K562 (cell line): Measurements from ENCODE around the gene LINGO3. TPM values are rescaled to one million over a fixed set of nuclear protein-coding genes. Genes with fewer than 3 reads are reported as not detected.
A peak's percentile ranks its signal among the peaks of the same experiment; 100 is the strongest.

Experiments
- BDP1 ChIP-seq: IDR thresholded peaks from 3 replicates; pipeline ENCODE4 v1.6.1; 2011; ENCODE audit not compliant: insufficient read length, insufficient read depth
- CEBPB ChIP-seq: fragments of 450-650 bp; IDR thresholded peaks from 2 replicates; pipeline ENCODE4 v1.6.1; 2016; ENCODE audit warnings: missing genetic modification characterization, missing compliant biosample characterization
- ELK3 ChIP-seq: fragments of 450-650 bp; formaldehyde crosslinking; IDR thresholded peaks from 2 replicates; pipeline ENCODE4 v1.4.0; 2020; ENCODE audit warnings: mild to moderate bottlenecking
- HNRNPL ChIP-seq: fragments of 200-400 bp; formaldehyde crosslinking; IDR thresholded peaks from 2 replicates; pipeline ENCODE4 v1.6.1; 2017; ENCODE audit warnings: low read depth, mild to moderate bottlenecking, low read length
- HOMEZ ChIP-seq: fragments of 250-450 bp; sonication (Bioruptor Pico); IDR thresholded peaks from 2 replicates; pipeline ENCODE4 v1.4.0; 2020; ENCODE audit warnings: mild to moderate bottlenecking, moderate library complexity
- MEF2D ChIP-seq: conservative IDR thresholded peaks from 2 replicates; pipeline ENCODE4 v1.6.1; 2016; ENCODE audit warnings: low read depth, missing genetic modification characterization, missing compliant biosample characterization
- PCBP1 ChIP-seq: fragments of 200-400 bp; formaldehyde crosslinking; IDR thresholded peaks from 2 replicates; pipeline ENCODE4 v1.6.1; 2018; ENCODE audit warnings: mild to moderate bottlenecking, low read depth, low read length; ENCODE audit not compliant: poor library complexity, severe bottlenecking
- PML ChIP-seq: IDR thresholded peaks from 2 replicates; pipeline ENCODE4 v1.6.1; 2012; ENCODE audit warnings: low read length, inconsistent platforms
- POLR2G ChIP-seq: fragments of 200-400 bp; formaldehyde crosslinking; IDR thresholded peaks from 2 replicates; pipeline ENCODE4 v1.6.1; 2017; ENCODE audit warnings: low read depth, mild to moderate bottlenecking, antibody characterized with exemption, low read length, moderate library complexity
- RAD21 ChIP-seq, 2 experiments: fragments of 250-450 bp in 1 of 2; fragments of 450-650 bp in 1 of 2; sonication (Bioruptor Pico) in 1 of 2; formaldehyde crosslinking in 1 of 2; IDR thresholded peaks in 1 of 2; conservative IDR thresholded peaks in 1 of 2; 2 replicates each; pipeline versions ENCODE4 v1.4.0 to v1.8.0; 2020 to 2022; ENCODE audit warnings: mild to moderate bottlenecking in 2 of 2, moderate library complexity in 1 of 2
- RBM34 ChIP-seq: fragments of 200-400 bp; formaldehyde crosslinking; IDR thresholded peaks from 2 replicates; pipeline ENCODE4 v1.6.1; 2018; ENCODE audit warnings: low read length, borderline replicate concordance; ENCODE audit not compliant: insufficient read depth
- SIRT6 ChIP-seq: IDR thresholded peaks from one replicate; pipeline ENCODE4 v1.6.1; 2012; ENCODE audit warnings: low read depth, mild to moderate bottlenecking, control low read depth, inconsistent platforms, low read length, moderate library complexity
- TAF9B ChIP-seq: fragments of 450-650 bp; IDR thresholded peaks from 2 replicates; pipeline ENCODE4 v1.6.1; 2018; ENCODE audit warnings: mild to moderate bottlenecking; ENCODE audit not compliant: partially characterized antibody
- TBL1XR1 ChIP-seq, 2 experiments: IDR thresholded peaks; 2 replicates each; pipeline ENCODE4 v1.6.1; 2012; ENCODE audit warnings: improper control_type of control experiment in 2 of 2, low read length in 2 of 2, mild to moderate bottlenecking in 1 of 2
- TCF7 ChIP-seq: sonication (generic); IDR thresholded peaks from 2 replicates; pipeline ENCODE4 v1.6.1; 2016; ENCODE audit warnings: antibody characterized with exemption, borderline replicate concordance
- TSC22D4 ChIP-seq: fragments of 450-650 bp; IDR thresholded peaks from 2 replicates; pipeline ENCODE4 v1.6.1; 2016; ENCODE audit warnings: missing genetic modification characterization, missing biosample characterization, control low read depth
- ZKSCAN1 ChIP-seq: fragments of 150-350 bp; IDR thresholded peaks from 2 replicates; pipeline ENCODE4 v1.6.1; 2016; ENCODE audit warnings: low read depth, low read length
- ZNF395 ChIP-seq: fragments of 200-800 bp; sonication (Bioruptor generic); IDR thresholded peaks from 2 replicates; pipeline ENCODE4 v1.6.1; 2017; ENCODE audit warnings: missing genetic modification characterization, missing compliant biosample characterization
- ZNF518B ChIP-seq: fragments of 250-450 bp; sonication (Bioruptor Pico); IDR thresholded peaks from 2 replicates; pipeline ENCODE4 v1.5.0; 2021; ENCODE audit warnings: mild to moderate bottlenecking, moderate library complexity
- ZNF778 ChIP-seq: fragments of 450-650 bp; formaldehyde crosslinking; IDR thresholded peaks from 2 replicates; pipeline ENCODE4 v1.4.0; 2020; ENCODE audit warnings: mild to moderate bottlenecking, moderate library complexity
- polyA plus RNA-seq, 8 experiments: library from polyadenylated mRNA; depleted of rRNA in 4 of 8; stranded (reverse) in 5 of 8; unstranded in 3 of 8; fragments of >200 nt; fragmentation: Nextera tagmentation in 2 of 8; fragmentation: Illumina TruSeq in 1 of 8; extraction: Ambion mirVana in 2 of 8; extraction: Trizol in 1 of 8; gene quantifications; 2 replicates each; pipeline versions ENCODE4 v1.2.1 to v1.2.3, GENCODE V29; 2011 to 2014; ENCODE audit warnings: inconsistent platforms in 1 of 8, missing spikeins in 1 of 8
- total RNA-seq, 7 experiments: library from RNA; depleted of rRNA in 6 of 7; stranded (reverse); fragments of >200 nt in 6 of 7; fragmentation: Illumina TruSeq in 2 of 7; extraction: Trizol in 2 of 7; gene quantifications; 2 replicates each; pipeline versions ENCODE4 v1.2.1 to v1.2.3, GENCODE V29; 2011 to 2021; ENCODE audit warnings: low replicate concordance in 1 of 7

Gene LINGO3
- total and polyA plus RNA-seq, 9 of the 15 experiments (the other 6 are each of a cell fraction or from before 2014, with no cell fraction given) = 0.03 to 0.05 (median 0.03) TPM; not detected in 6

- no peak for TF ChIP-seq HOMEZ (CRISPR knock-in tag)
- no peak for TF ChIP-seq ZNF395 (CRISPR knock-in tag)
- no peak for TF ChIP-seq TSC22D4 (tag)
- 0 out of 4 replicates have a peak, but pooled peaks of 1 of the 2 experiments have one; percentile 58 for TF ChIP-seq TBL1XR1 (IDR thresholded peaks at IDR 0.05; ENCODE audit: low read length in 2 of 2)
- peak; percentile 83 for TF ChIP-seq POLR2G
- TF ChIP-seq TAF9B = no peak
- no peak for TF ChIP-seq BDP1
- TF ChIP-seq TCF7 = peak; percentile 16
- no peak for TF ChIP-seq MEF2D (tag)
- TF ChIP-seq PML = no peak; the same call in none of the 2 replicates
- TF ChIP-seq ZNF778 (CRISPR knock-in tag) = no peak
- peak; percentile 78 to 87 for TF ChIP-seq RAD21 (CRISPR knock-in tag; conservative IDR thresholded peaks at IDR 0.05 in 1 of 2, IDR thresholded peaks at IDR 0.05 in 1 of 2)
- no peak for TF ChIP-seq RBM34
- TF ChIP-seq SIRT6 = no peak
- TF ChIP-seq ZNF518B (CRISPR knock-in tag) = no peak
- TF ChIP-seq ZKSCAN1 = 0 out of 2 replicates have a peak, but pooled peaks have one; percentile 52
- no peak for TF ChIP-seq HNRNPL
- TF ChIP-seq ELK3 (CRISPR knock-in tag) = no peak
- no peak for TF ChIP-seq CEBPB
- peak; percentile 57 for TF ChIP-seq PCBP1
These were observed 34.4 kb downstream of the LINGO3 start (continued) for GRCh38 chr19:2273356-2274184.
